OCI-LY7 (cell line): ENCODE results near the gene CD6.

Experiments
- EZH2phosphoT487 ChIP-seq: fragments of 200-600 bp; sonication (generic); IDR thresholded peaks from 2 replicates; pipeline ENCODE4 v1.6.1; 2018; ENCODE audit warnings: low read depth, borderline replicate concordance, mild to moderate bottlenecking, mixed run types, antibody characterized with exemption, low read length, moderate library complexity, mixed read lengths
- TF ChIP-seq, protein P1 (sequence below): fragments of 200-600 bp; sonication (generic); conservative IDR thresholded peaks from 2 replicates; pipeline ENCODE4 v1.5.1; 2014; ENCODE audit warnings: mild to moderate bottlenecking, antibody characterized with exemption, low read length, moderate library complexity, mixed read lengths

DNA sequence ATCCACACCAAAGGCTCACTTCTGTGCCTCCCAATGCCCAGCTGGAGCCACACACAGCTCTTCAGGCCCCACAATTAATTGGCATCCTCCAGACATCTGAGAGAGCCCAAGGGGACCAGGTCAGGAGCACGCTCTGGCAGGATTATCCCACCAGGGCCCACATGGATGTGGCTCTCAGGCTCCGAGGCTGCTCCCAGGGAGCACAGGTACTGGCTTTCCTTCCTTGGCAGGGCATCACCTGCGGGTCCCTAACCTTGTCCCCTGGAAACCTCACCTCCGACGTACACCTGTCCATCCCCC lies 54.3 kb downstream of the CD6 start:
- TF ChIP-seq, protein P1, sequence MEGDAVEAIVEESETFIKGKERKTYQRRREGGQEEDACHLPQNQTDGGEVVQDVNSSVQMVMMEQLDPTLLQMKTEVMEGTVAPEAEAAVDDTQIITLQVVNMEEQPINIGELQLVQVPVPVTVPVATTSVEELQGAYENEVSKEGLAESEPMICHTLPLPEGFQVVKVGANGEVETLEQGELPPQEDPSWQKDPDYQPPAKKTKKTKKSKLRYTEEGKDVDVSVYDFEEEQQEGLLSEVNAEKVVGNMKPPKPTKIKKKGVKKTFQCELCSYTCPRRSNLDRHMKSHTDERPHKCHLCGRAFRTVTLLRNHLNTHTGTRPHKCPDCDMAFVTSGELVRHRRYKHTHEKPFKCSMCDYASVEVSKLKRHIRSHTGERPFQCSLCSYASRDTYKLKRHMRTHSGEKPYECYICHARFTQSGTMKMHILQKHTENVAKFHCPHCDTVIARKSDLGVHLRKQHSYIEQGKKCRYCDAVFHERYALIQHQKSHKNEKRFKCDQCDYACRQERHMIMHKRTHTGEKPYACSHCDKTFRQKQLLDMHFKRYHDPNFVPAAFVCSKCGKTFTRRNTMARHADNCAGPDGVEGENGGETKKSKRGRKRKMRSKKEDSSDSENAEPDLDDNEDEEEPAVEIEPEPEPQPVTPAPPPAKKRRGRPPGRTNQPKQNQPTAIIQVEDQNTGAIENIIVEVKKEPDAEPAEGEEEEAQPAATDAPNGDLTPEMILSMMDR: no peak
- TF ChIP-seq EZH2phosphoT487: no peak
